TTC549 (cell line): ENCODE measurements around the gene MRPL37.

ENCODE experiments used
- FAIRE-seq: peaks from 2 replicates; lab custom pipeline; 2012; peaks lifted over from hg19 to GRCh38; lab: Jason Lieb, UNC

MRPL37 gene

GRCh38 chr1:54241364-54241763 is 41.4 kb downstream of the MRPL37 start:
- no peak for FAIRE-seq

DNA sequence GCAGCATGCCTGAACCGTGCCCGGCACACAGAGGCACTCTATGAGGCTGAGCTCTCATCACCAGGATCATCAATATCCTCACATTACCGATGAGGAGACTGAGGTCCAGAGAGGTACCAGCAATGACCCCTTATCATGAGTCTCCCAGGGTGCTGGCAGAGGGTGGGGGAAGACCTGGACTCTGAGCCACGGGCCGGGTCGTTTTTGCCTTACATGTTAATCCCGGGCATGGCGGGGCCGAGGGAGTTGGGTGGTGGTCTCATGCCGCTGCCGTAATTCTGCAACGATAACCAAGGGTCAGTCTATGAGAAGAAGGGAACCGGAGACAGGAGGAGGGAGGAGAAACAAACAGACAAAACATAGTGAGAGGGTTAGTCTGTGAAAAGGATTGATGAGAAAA is 43.1 kb downstream of the MRPL37 start:
- no peak for FAIRE-seq

DNA sequence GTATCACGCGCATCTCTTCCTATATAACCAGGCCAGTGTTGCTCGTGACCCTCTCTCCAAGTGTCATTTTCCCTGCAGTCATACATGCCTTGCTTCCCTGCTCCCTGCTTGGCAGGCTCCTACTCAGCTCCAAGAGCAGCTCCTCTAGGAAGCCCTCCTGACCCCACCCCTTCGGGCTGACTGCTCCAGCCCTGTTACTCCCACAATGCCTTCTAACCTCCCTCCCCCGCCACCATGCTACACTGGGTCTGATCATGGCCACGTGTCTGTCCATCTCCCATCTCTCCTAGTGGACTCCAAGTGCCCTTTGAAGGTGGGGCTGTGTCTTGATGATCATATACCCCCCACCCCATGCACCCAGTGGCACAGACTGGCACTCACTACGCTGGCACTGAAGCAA is 44.7 kb downstream of the MRPL37 start:
- no peak for FAIRE-seq

- no peak for FAIRE-seq
Observed at GRCh38 chr1:54245501-54245900, 45.5 kb downstream of the MRPL37 start.

- no peak for FAIRE-seq
Observed at GRCh38 chr1:54246116-54246721, 46.3 kb downstream of the MRPL37 start.

DNA sequence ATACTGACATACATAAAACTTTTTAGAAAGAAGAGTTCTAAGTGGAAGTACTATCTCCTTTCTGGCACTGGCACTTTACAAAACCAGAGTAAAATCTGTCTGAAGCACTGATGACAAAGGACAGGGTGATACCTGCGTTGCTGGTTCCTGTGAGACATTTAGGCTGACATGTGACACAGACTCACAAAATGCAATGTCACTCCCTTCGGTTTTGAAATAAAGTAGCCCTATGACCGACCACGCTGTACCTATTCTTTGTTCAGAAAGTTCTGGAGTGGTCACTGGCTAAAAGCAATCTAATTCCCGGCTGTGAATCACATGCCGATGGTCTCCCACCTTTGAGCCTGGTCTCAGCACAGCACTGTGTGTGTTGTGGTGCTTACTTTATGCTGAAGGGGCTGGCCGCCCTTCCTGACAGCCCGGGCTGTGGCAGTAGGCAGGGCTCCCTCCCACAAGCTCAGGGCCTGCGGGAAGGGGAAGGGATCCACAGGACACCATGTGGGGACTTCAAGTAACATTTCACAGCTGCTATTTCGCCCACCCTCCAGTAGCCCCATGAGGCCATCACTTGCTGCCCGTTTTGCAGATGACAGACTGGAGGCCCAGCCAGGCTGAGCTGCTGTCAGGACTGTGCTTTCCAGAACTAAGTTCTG is 48.0 kb downstream of the MRPL37 start:
- no peak for FAIRE-seq

- FAIRE-seq, result no peak
Observed at GRCh38 chr1:54248966-54249365, 49.0 kb downstream of the MRPL37 start.

- FAIRE-seq, result no peak
Observed at GRCh38 chr1:54249819-54250435, 50.0 kb downstream of the MRPL37 start.

- FAIRE-seq, result no peak
Observed at GRCh38 chr1:54250670-54251069, 50.7 kb downstream of the MRPL37 start.

DNA sequence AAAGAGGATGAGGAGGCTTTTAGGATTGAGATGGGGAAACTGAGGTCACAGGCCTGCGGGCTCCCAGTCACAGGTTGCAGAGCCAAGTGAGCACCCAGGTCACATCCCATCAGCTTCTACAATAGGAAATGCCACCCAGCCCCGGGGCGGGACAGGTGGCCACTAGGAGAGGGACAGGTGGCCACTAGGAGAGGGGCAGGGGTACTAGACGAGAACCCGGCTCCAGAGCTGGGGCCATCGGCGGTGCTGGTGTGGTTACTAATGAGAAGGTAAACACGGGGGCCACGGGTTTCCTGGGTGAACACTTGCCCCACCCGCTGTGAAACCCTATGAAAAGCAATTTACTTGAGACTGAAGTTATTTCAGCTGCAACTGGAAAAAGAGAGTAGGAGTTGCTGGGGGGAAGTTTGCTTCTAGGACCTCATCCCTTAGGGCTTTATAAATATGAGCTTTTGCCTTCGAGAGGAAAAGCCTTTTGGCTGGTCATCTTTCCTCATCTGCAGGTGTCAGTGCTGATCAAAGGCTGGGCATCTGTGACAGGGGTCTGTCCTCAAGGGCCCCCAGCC is 52.5 kb downstream of the MRPL37 start:
- FAIRE-seq, result no peak

DNA sequence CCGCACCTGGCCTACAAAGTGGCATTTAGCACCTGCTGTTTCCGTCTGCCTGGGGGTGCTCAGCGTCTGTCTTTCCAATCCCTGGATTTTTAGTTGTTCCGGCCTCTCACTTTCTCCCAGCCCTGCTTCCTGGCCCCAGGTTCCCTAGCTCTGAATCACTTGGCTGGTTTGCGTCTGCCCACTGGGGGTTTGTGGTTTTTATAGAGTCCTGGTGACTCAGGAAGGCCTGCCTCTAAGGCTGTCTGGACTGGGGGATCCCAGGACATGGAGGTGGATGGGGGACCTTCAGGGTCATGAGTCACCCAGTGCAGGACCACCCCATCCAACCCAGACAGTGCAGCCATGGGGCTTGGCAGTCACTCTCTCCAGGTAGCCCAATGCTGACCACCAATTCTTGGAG is 53.5 kb downstream of the MRPL37 start:
- no peak for FAIRE-seq

- FAIRE-seq, result no peak
Observed at GRCh38 chr1:54254055-54254454, 54.1 kb downstream of the MRPL37 start.

- no peak for FAIRE-seq
Observed at GRCh38 chr1:54255026-54255702, 55.2 kb downstream of the MRPL37 start.

- no peak for FAIRE-seq
Observed at GRCh38 chr1:54256522-54257345, 56.8 kb downstream of the MRPL37 start.

- FAIRE-seq, result no peak
Observed at GRCh38 chr1:54257346-54257620, 57.3 kb downstream of the MRPL37 start.

- FAIRE-seq, result no peak
Observed at GRCh38 chr1:54257876-54258275, 57.9 kb downstream of the MRPL37 start.

DNA sequence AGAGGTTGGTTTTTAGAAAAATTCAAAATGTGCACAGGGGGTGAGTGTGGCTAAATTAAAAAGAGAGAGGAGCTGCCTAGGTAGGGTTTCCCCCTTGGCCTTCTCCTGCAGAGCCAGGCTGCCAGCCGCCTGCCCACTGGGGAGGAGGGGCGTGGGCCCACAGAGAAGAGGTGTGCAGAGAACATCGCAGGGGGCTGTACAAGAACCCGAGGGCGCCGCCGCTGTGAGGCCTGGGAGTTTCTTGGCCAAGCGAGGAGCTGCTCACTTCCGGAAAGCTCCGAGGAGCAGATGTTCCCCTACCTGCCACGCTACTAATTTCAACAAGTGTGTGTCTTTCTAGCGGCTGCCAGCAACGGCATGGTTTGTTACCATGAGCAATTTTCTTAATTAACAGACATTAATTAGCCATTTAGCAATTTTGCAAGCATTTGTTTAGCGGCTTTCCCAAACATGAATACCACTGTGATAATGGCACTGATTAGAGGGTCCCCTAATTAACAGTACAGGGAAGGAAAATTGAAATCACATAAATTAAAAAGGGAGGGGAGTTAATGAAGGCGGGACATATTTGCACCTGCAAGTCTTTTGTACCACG is 59.7 kb downstream of the MRPL37 start:
- no peak for FAIRE-seq

DNA sequence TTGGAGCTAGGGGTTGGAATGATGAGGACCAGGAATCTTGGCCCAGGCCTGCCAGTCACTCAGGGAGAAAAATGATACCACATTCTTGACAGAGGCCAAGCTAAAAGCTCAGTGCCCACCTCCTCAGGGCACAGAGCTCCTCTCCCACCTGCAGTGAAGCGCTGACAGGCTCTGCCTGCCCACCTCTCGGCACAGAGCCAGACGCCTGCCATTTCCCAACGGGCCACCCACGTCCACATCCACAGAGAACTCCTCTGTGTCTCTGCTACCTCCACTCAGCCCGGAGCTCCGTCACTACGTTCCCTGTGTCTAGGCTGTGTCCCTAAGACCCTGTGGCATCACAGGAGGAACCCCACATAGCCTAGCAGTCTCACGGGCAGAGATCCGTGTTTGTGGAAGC is 60.8 kb downstream of the MRPL37 start:
- FAIRE-seq, result no peak

GRCh38 chr1:54262244-54262643 is 62.3 kb downstream of the MRPL37 start:
- no peak for FAIRE-seq

GRCh38 chr1:54263601-54264226 is 63.7 kb downstream of the MRPL37 start:
- FAIRE-seq, result no peak

- no peak for FAIRE-seq
Observed at GRCh38 chr1:54265126-54265525, 65.2 kb downstream of the MRPL37 start.

DNA sequence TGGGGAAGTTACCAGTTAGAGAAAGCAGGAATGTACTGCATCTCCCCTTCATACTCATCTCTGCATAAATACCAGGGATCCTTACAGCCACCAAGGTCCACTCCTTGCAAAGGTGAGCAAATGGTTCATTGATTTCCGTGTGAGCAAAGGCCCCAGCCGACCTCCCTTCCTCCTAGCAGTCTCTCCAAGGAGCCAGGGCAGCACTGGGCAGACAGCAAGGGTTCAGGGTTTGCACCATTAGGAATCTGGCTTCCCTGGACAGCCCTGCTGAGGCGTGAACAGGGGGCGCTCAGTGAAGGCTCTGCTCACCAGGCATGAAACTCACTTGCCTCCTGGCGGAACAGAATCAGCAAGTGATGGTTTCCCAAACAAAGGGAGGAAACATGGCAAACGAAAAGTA is 65.7 kb downstream of the MRPL37 start:
- no peak for FAIRE-seq
